Heart right ventricle (tissue), 16 donors: ENCODE results near the gene GRM1. TPM values are rescaled to one million over a fixed set of nuclear protein-coding genes. Genes with fewer than 3 reads are reported as not detected.

ENCODE experiments used
- ATAC-seq, 8 donors: fragments of 200-7000 bp; cut with Tn5 transposase; one replicate each; pipeline ENCODE4 v1.9.1; 2020; ENCODE audit warnings: mild to moderate bottlenecking in 8 of 8, moderate library complexity in 8 of 8, moderate number of reproducible peaks in 1 of 8
- DNase-seq, 2 donors: peaks; one replicate each; pipeline ENCODE4 v3.0.0-alpha.2; 2020
- H3K27ac ChIP-seq, 10 donors: fragments of 200-600 bp; sonication (generic) in 2 of 10; one replicate each; pipeline versions ENCODE4 v1.5.0 to v1.8.0; 2020 to 2022; ENCODE audit warnings: mild to moderate bottlenecking in 3 of 10
- H3K27me3 ChIP-seq, 7 donors: fragments of 200-600 bp; one replicate each; pipeline ENCODE4 v1.8.0; 2021 to 2022; ENCODE audit warnings: mild to moderate bottlenecking in 2 of 7
- H3K36me3 ChIP-seq, 9 donors: fragments of 200-600 bp; sonication (generic) in 1 of 9; one replicate each; pipeline versions ENCODE4 v1.5.0 to v1.8.0; 2020 to 2022; ENCODE audit warnings: mild to moderate bottlenecking in 2 of 9
- H3K4me1 ChIP-seq, 9 donors: fragments of 200-600 bp; sonication (generic) in 1 of 9; one replicate each; pipeline versions ENCODE4 v1.5.0 to v1.8.0; 2020 to 2022; ENCODE audit warnings: mild to moderate bottlenecking in 4 of 9
- H3K4me3 ChIP-seq, 10 donors: fragments of 200-600 bp; sonication (generic) in 2 of 10; one replicate each; pipeline versions ENCODE4 v1.5.0 to v1.8.0; 2020 to 2022; ENCODE audit warnings: mild to moderate bottlenecking in 7 of 10, moderate library complexity in 2 of 10
- H3K9me3 ChIP-seq, 11 donors: fragments of 200-600 bp in 10 of 11; sonication (generic) in 2 of 11; one replicate each; pipeline versions ENCODE4 v1.5.0 to v1.8.0; 2013 to 2022; ENCODE audit warnings: mild to moderate bottlenecking in 2 of 11, control low read depth in 1 of 11, moderate library complexity in 1 of 11
- CTCF ChIP-seq, 9 donors: fragments of 200-600 bp; sonication (generic) in 2 of 9; IDR thresholded peaks; one replicate each; pipeline versions ENCODE4 v1.5.0 to v1.8.0; 2021 to 2022; ENCODE audit warnings: antibody characterized with exemption in 9 of 9, mild to moderate bottlenecking in 5 of 9, moderate library complexity in 1 of 9
- WGBS, 2 donors: extraction: QIAGEN DNeasy Blood & Tissue Kit; methylation state at CpG; one replicate each; pipeline ENCODE4 v1.1.7; 2013; ENCODE audit warnings: inconsistent platforms in 1 of 2; 5-methylcytosine and 5-hydroxymethylcytosine counted together
- intact Hi-C, 10 donors: fragments of 100-400 bp; cut with DNase I; formaldehyde crosslinking; loops; one replicate each; pipeline versions ENCODE4 v1.11.1 to v1.14.2; 2022
- polyA plus RNA-seq, 2 donors: library from polyadenylated mRNA; stranded (reverse); fragments of 200-250 nt; gene quantifications; one replicate each; pipeline ENCODE4 v1.2.3, GENCODE V29; 2013
- total RNA-seq, 10 donors: library from RNA; stranded (reverse); fragmentation: NEBNext Ultra II Directional in 3 of 10; extraction: Animal tissue kit (Norgen Biotek cat#: 25700) in 3 of 10; gene quantifications; one replicate each; pipeline versions ENCODE4 v1.2.1 to v1.2.4, GENCODE V29; 2021 to 2023
- donor health status: Arrhythmogenic right ventricular cardiomyopathy.
- donor health status: ischemic (EF 13 %, LVEDD 7.1; RV severe dilation, severe dysfunction).
- donor health status: healthy with polysubstance abuse.
- donor health status: DM: no; HTN: yes; CAD: no.
- donor health status: DM: no; HTN: no; CAD: no.
- donor health status: ischemic (EF 25% LVEDD 6.9; RV normal size, moderate dysfunction).
- donor health status: ischemic (EF 25% LVEDD 5.7; RV mildly dilated, moderate dysfunction).
- donor health status: healthy.
- donor health status: DM: yes; HTN: yes; CAD: no.
- donor health status: Ischemic cardiomyopathy.
- donor health status: ischemic (EF 35%, LVEDD 5.7; RV mildly dilated, moderate dysfunction).
- donor health status: nonischemic (EF 11% LVEDD 7.7; RV severe dilation, severe dysfunction).
- donor health status: DM: yes; HTN: yes; CAD: no.
- donor health status: PGD.
- donor health status: ischemic (EF 29% LVEDD 5.4; RV normal size, mild dysfunction).
- donor health status: nonischemic (EF 23%, LVEDD 6.1; RV moderate dilation, normal function).

Gene GRM1
- total and polyA plus RNA-seq, 12 donors, result 0.26 to 8.3 (median 4.6) TPM

GRCh38 chr6:146302994-146303393 is 274.1 kb downstream of the GRM1 start:
- Histone ChIP-seq H3K27ac (no peak overlapping the region), H3K9me3 (no peaks in the 10 kb centered on the region), H3K4me1 (peaks cover 0 to 17% (median 0%) of the 10 kb centered on the region in 9 donors), H3K4me3 (no peak overlapping the region), H3K27me3 (no peaks in the 10 kb centered on the region), H3K36me3 (no peaks in the 10 kb centered on the region)
- no peak for TF ChIP-seq CTCF (IDR thresholded peaks at IDR 0.05)
- ATAC-seq (no peak), DNase-seq (no peak)
- intact Hi-C loops, result no loop called here

GRCh38 chr6:146304181-146304580 is 275.3 kb downstream of the GRM1 start:
- no peak for DNase-seq
- H3K27ac ChIP-seq, result no peak overlapping the region
- 66% methylated on average over 3 of the region's 3 CpGs for WGBS, 2 donors
- H3K27me3 ChIP-seq, result no peaks in the 10 kb centered on the region
- H3K9me3 ChIP-seq, result no peaks in the 10 kb centered on the region
- H3K36me3 ChIP-seq, result no peaks in the 10 kb centered on the region
- no peak overlapping the region for H3K4me3 ChIP-seq
- peaks cover 0 to 17% (median 0%) of the 10 kb centered on the region in 9 donors for H3K4me1 ChIP-seq
- intact Hi-C loops, result no loop called here
- TF ChIP-seq CTCF (IDR thresholded peaks at IDR 0.05), result no peak
- ATAC-seq, result no peak

GRCh38 chr6:146305092-146305491 is 276.2 kb downstream of the GRM1 start:
- H3K4me1 ChIP-seq, result peaks cover 0 to 17% (median 0%) of the 10 kb centered on the region in 9 donors
- intact Hi-C loops, result no loop called here
- H3K27ac ChIP-seq, result no peak overlapping the region
- no peak overlapping the region for H3K4me3 ChIP-seq
- no peaks in the 10 kb centered on the region for H3K27me3 ChIP-seq
- H3K36me3 ChIP-seq, result no peaks in the 10 kb centered on the region
- 21 to 30% methylated on average over 1 of the region's 1 CpG for WGBS, 2 donors
- DNase-seq (no peak), ATAC-seq (peak in 4 of 8 donors; percentile 13 to 58 (median 48))
- TF ChIP-seq CTCF (IDR thresholded peaks at IDR 0.05), result no peak
- no peaks in the 10 kb centered on the region for H3K9me3 ChIP-seq

DNA sequence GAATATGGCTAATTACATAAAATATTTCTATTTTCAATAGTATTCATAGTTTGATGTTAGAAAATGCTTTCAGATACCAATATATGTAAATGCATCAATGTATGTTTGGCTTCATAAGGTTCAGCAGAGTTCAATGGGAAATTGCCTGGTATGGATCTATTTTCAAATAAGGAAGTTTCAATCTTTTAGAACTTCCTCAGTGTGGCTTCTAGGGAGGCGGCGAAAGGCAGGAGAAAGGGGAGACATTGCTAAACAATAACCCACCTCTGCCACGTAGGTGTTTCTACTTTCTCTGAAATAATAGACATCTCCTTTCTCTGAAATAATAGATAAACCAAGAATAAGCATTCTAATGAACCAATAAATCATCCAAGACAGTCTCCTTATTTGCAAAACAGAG is 277.1 kb downstream of the GRM1 start:
- intact Hi-C loops, result no loop called here
- 83 to 87% methylated on average over 3 of the region's 3 CpGs for WGBS, 2 donors
- Histone ChIP-seq H3K36me3 (no peaks in the 10 kb centered on the region), H3K9me3 (no peaks in the 10 kb centered on the region), H3K4me1 (peaks cover 0 to 17% (median 0%) of the 10 kb centered on the region in 9 donors), H3K4me3 (no peak overlapping the region), H3K27ac (no peak overlapping the region), H3K27me3 (no peaks in the 10 kb centered on the region)
- no peak for TF ChIP-seq CTCF (IDR thresholded peaks at IDR 0.05)
- ATAC-seq (no peak), DNase-seq (no peak)
